Measurements from ENCODE around the gene ERCC4.

ERCC4 gene

GRCh38 chr16:13994239-13995106, 74.5 kb downstream of the ERCC4 start:
- no peak for DNase-seq (ENCODE audit: low read depth)

GRCh38 chr16:13995194-13995593, 75.2 kb downstream of the ERCC4 start:
- DNase-seq (ENCODE audit: low read depth) = no peak

- DNase-seq (ENCODE audit: low read depth) = no peak
These were observed 76.9 kb downstream of the ERCC4 start for GRCh38 chr16:13996778-13997288.

- DNase-seq (ENCODE audit: low read depth) = no peak
These were observed 77.6 kb downstream of the ERCC4 start for GRCh38 chr16:13997526-13997925.

- no peak for DNase-seq (ENCODE audit: low read depth)
These were observed 78.0 kb downstream of the ERCC4 start for GRCh38 chr16:13997933-13998332.

GRCh38 chr16:13999071-13999894, 79.3 kb downstream of the ERCC4 start:
- DNase-seq (ENCODE audit: low read depth) = no peak

GRCh38 chr16:13999895-14000425, 80.0 kb downstream of the ERCC4 start:
- no peak for DNase-seq (ENCODE audit: low read depth)

DNA sequence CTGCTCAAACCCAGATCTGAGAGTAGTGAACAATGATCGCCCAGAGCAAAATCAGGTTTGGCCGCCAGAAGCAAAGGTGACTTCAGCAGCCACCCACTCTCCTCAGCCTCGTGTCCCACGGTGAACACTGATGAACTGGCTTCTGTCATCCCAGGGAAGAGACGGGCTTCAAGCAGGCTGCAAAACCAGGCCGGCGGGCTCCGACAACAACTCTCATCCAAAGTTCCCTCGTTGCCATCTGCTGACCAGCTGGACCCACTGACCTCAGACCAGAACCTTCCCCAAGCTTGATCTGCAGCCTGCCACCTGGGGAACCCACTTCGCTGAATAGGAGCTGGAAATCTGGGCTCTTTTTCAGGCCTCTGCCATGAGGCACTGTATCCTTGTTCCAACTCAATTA, 81.6 kb downstream of the ERCC4 start:
- no peak for DNase-seq (ENCODE audit: low read depth)

Data from stimulated activated CD8-positive, alpha-beta memory T cell treated with anti-CD3 and anti-CD28 coated beads, Interleukin-12 subunit alpha, Interleukin-12 subunit beta, amount 100 ng/mL, for 4 hours (primary cell).